22Rv1 (cell line): Measurements from ENCODE around the gene CYP4F8.

Source experiments
- H3K27ac ChIP-seq: fragments of 450-650 bp; 2 replicates; pipeline ENCODE4 v1.5.1; 2017
- ZFX ChIP-seq: fragments of 450-650 bp; IDR thresholded peaks from 2 replicates; pipeline ENCODE4 v1.6.1; 2017; ENCODE audit warnings: antibody characterized with exemption, borderline replicate concordance
- TF ChIP-seq, protein P1 (sequence below): fragments of 450-650 bp; IDR thresholded peaks from 2 replicates; pipeline ENCODE4 v1.5.1; 2017; ENCODE audit warnings: mild to moderate bottlenecking

Gene CYP4F8

DNA sequence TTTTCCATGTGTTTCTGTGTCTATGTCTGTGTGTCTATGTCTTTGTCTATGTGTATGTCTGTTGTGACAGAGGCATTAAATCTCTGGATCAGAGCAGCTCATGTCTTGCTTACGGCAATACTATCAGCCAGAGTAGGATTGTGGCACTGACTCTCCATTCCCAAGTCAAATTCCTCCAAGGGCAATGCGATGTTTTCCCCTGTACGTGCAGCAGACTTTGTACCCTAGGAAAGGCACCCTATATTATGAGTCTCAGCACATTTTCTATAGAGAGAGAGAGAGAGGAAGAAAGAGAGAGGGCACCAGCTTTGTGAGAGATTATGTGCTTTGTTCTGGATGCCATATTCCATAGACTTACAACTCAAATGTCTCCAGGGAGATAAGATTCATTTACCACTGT, 36.8 kb downstream of the CYP4F8 start:
- no peak overlapping the region for H3K27ac ChIP-seq
- TF ChIP-seq, protein P1, sequence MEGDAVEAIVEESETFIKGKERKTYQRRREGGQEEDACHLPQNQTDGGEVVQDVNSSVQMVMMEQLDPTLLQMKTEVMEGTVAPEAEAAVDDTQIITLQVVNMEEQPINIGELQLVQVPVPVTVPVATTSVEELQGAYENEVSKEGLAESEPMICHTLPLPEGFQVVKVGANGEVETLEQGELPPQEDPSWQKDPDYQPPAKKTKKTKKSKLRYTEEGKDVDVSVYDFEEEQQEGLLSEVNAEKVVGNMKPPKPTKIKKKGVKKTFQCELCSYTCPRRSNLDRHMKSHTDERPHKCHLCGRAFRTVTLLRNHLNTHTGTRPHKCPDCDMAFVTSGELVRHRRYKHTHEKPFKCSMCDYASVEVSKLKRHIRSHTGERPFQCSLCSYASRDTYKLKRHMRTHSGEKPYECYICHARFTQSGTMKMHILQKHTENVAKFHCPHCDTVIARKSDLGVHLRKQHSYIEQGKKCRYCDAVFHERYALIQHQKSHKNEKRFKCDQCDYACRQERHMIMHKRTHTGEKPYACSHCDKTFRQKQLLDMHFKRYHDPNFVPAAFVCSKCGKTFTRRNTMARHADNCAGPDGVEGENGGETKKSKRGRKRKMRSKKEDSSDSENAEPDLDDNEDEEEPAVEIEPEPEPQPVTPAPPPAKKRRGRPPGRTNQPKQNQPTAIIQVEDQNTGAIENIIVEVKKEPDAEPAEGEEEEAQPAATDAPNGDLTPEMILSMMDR: no peak
- no peak for TF ChIP-seq ZFX

DNA sequence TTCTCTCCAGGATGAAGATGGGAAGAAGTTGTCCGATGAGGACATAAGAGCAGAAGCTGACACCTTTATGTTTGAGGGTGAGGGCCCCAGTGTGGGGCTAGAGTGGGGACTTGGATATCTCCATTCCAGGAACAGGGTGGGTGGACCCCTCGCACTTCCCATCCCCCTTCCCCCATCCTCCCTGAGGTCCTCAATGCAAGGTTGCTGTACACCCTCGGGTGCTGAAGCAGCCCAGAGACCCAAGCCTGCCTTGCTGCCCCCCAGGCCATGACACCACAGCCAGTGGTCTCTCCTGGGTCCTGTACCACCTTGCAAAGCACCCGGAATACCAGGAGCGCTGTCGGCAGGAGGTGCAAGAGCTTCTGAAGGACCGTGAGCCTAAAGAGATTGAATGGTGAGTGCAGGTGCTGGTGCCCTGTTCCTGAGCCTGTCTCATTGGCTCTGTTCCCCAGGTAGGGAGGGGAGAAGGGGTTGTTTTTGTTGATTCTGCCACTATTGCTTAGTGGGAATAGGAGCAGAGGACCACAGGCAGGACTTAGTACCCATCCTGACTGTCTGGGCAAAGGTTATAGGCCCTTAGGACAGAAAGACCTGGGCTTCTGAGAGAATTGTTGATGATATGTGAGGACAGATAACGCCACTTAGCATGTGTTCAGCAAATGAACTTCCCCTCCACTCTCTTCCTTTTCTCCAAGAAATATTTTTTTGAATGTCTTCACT, 37.7 kb downstream of the CYP4F8 start:
- no peak overlapping the region for H3K27ac ChIP-seq
- TF ChIP-seq ZFX: no peak
- TF ChIP-seq, protein P1: no peak

DNA sequence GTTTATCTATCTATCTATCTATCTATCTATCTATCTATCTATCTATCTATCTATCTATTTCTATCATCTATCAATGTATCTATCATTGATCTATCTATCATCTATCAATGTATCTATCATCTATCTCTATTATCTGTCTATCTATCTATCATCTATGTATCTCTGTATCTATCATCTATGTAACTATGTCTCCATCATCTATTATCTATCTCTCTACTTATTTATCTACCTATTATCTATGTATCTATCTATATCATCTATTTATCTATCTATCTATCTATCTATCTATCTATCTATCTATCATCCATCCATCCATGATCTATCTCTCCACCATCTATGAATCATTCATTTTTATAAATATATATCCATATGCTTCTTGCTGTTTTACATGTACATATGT, 41.4 kb downstream of the CYP4F8 start:
- H3K27ac ChIP-seq: no peak overlapping the region
- TF ChIP-seq, protein P1: no peak
- TF ChIP-seq ZFX: no peak

DNA sequence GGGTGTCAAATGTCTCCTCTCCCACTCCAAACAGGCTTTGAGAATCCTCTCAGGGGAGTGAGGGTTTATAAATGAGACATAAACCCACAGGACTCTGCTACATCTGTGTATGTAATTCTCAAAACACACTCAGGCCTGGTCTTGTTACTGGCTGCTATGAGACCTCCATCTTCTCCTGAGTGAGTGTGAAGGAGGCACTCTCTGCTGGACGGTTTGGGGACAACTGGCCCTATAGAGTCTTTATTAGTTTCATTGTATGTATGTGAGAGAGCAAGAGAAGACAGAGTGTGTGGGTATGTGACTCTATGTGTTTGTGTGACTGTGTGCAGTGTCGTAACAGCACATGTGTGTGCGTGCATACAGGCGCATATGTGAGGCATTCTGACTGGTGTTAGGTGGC, 48.2 kb downstream of the CYP4F8 start:
- H3K27ac ChIP-seq: no peak overlapping the region
- TF ChIP-seq, protein P1: no peak
- no peak for TF ChIP-seq ZFX

DNA sequence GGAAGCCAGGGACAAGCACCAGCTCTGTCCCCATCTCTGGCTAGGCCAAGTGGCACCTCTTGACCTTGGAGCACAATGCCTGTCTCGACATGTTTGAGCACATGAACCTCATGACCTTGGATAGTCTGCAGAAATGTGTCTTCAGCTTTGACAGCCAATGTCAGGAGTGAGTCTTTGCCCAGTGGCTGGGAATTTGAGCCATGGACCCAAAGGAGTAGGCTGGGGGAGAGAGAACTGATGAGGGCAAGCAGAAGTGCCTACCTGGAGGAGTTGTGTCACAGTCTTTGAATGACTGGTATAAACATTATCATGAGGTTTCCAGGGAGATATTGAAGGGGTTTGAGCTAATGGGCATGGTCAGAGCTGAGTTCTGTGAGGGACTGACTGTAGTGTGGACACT, 51.2 kb downstream of the CYP4F8 start:
- no peak overlapping the region for H3K27ac ChIP-seq

DNA sequence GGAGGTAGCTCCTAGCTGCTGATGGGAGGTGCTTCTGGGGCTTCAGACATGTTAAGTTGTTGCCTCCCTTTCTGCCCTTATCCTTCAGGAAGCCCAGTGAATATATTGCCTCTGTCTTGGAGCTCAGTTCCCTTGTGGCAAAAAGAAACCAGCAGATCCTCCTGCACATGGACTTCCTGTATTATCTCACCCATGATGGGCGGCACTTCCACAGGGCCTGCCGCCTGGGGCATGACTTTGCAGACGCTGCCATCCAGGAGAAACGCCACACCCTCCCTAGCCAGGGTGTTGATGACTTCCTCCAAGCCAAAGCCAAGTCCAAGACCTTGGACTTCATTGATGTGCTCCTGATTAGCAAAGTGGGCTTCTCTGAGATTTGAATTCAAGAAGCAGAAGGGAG, 51.9 kb downstream of the CYP4F8 start:
- TF ChIP-seq ZFX: no peak
- TF ChIP-seq, protein P1: no peak
- no peak overlapping the region for H3K27ac ChIP-seq

More for the DNA sequence above, 51.2 kb downstream of the CYP4F8 start:
- TF ChIP-seq, protein P1: no peak

DNA sequence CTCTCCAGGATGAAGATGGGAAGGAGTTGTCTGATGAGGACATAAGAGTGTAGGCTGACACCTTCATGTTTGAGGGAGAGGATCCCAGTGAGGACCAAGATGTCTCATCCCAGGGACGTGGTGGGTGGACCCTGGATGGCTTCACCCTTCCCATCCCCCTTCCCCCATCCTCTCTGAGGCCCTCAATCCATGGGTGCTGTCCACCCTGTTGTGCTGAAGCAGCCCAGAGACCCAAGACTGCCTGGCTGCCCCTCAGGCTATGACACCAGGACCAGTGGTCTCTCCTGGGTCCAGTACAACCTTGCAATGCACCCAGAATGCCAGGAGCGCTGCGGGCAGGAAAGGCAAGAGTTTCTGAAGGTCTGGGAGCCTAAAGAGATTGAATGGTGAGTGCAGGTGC, 54.4 kb downstream of the CYP4F8 start:
- no peak overlapping the region for H3K27ac ChIP-seq
- no peak for TF ChIP-seq ZFX
- TF ChIP-seq, protein P1: no peak
